ENCODE measurements around the gene RIC1. TPM values are rescaled to one million over a fixed set of nuclear protein-coding genes. Genes with fewer than 3 reads are reported as not detected.

The RIC1 gene
- total and polyA plus RNA-seq, 2 donors from 2014 or later: 2.9 to 21.1 TPM

- Histone ChIP-seq H3K36me3 (ENCODE audit: control insufficient read depth in 2 of 3, insufficient read depth in 3 of 3, low read length in 3 of 3) (peaks cover 11 to 26% (median 15%) of the 10 kb centered on the region in 3 donors), H3K27me3 (ENCODE audit: control insufficient read depth, insufficient read depth, low read length) (no peaks in the 10 kb centered on the region), H3K4me1 (ENCODE audit: control insufficient read depth in 2 of 3, insufficient read depth in 2 of 3, low read depth in 1 of 3, low read length in 3 of 3) (no peaks in the 10 kb centered on the region), H3K4me3 (ENCODE audit: low read length in 3 of 3) (no peak overlapping the region), H3K27ac (ENCODE audit: low read depth in 2 of 2, low read length in 2 of 2) (no peak overlapping the region), H3K9ac (ENCODE audit: low read length in 3 of 3) (no peak overlapping the region), H3K9me3 (ENCODE audit: control insufficient read depth in 2 of 3, insufficient read depth in 1 of 3, low read length in 3 of 3) (no peaks in the 10 kb centered on the region)
- no peak for TF ChIP-seq CTCF (IDR thresholded peaks at IDR 0.05; ENCODE audit: borderline replicate concordance, extremely low read depth, insufficient read depth)
- DNase-seq (no peak), FAIRE-seq (no peak)
- intact Hi-C loops (cut with DNase I): no loop called here
These were observed 155.8 kb downstream of the RIC1 start for GRCh38 chr9:5784526-5785315.

- no peak overlapping the region for H3K27ac ChIP-seq (ENCODE audit: low read depth in 2 of 2, low read length in 2 of 2)
- H3K9ac ChIP-seq (ENCODE audit: low read length in 3 of 3): no peak overlapping the region
- DNase-seq: no peak
- no peaks in the 10 kb centered on the region for H3K4me1 ChIP-seq (ENCODE audit: control insufficient read depth in 2 of 3, insufficient read depth in 2 of 3, low read depth in 1 of 3, low read length in 3 of 3)
- no peak overlapping the region for H3K4me3 ChIP-seq (ENCODE audit: low read length in 3 of 3)
- no peaks in the 10 kb centered on the region for H3K27me3 ChIP-seq (ENCODE audit: control insufficient read depth, insufficient read depth, low read length)
- intact Hi-C loops (cut with DNase I): no loop called here
- H3K36me3 ChIP-seq (ENCODE audit: control insufficient read depth in 2 of 3, insufficient read depth in 3 of 3, low read length in 3 of 3): peaks cover 5 to 30% (median 15%) of the 10 kb centered on the region in 3 donors
- TF ChIP-seq CTCF (IDR thresholded peaks at IDR 0.05; ENCODE audit: borderline replicate concordance, extremely low read depth, insufficient read depth): no peak
- no peak for FAIRE-seq
- H3K9me3 ChIP-seq (ENCODE audit: control insufficient read depth in 2 of 3, insufficient read depth in 1 of 3, low read length in 3 of 3): no peaks in the 10 kb centered on the region
These were observed 157.6 kb downstream of the RIC1 start for GRCh38 chr9:5786370-5787127.

- no peak for TF ChIP-seq CTCF (IDR thresholded peaks at IDR 0.05; ENCODE audit: borderline replicate concordance, extremely low read depth, insufficient read depth)
- Histone ChIP-seq H3K27me3 (ENCODE audit: control insufficient read depth, insufficient read depth, low read length) (no peaks in the 10 kb centered on the region), H3K27ac (ENCODE audit: low read depth in 2 of 2, low read length in 2 of 2) (no peak overlapping the region), H3K4me3 (ENCODE audit: low read length in 3 of 3) (no peak overlapping the region), H3K9me3 (ENCODE audit: control insufficient read depth in 2 of 3, insufficient read depth in 1 of 3, low read length in 3 of 3) (no peaks in the 10 kb centered on the region), H3K4me1 (ENCODE audit: control insufficient read depth in 2 of 3, insufficient read depth in 2 of 3, low read depth in 1 of 3, low read length in 3 of 3) (no peaks in the 10 kb centered on the region), H3K9ac (ENCODE audit: low read length in 3 of 3) (no peak overlapping the region), H3K36me3 (ENCODE audit: control insufficient read depth in 2 of 3, insufficient read depth in 3 of 3, low read length in 3 of 3) (peaks cover 5 to 30% (median 15%) of the 10 kb centered on the region in 3 donors)
- FAIRE-seq (no peak), DNase-seq (no peak)
- intact Hi-C loops (cut with DNase I): no loop called here
These were observed 158.3 kb downstream of the RIC1 start for GRCh38 chr9:5787220-5787619.
